Fibroblast of pulmonary artery (primary cell): ENCODE data around the gene ATP5PD.

ENCODE experiments used
- DNase-seq: peaks from one replicate; pipeline ENCODE4 v3.0.0-alpha.2; 2010; ENCODE audit warnings: low read depth
- H3K4me3 ChIP-seq: replicated peaks from 2 replicates; pipeline ENCODE4 v1.5.1; 2011; ENCODE audit warnings: low read depth, mild to moderate bottlenecking, control low read depth, low read length, moderate library complexity
- CTCF ChIP-seq: IDR thresholded peaks from 2 replicates; pipeline ENCODE4 v1.5.1; 2011; ENCODE audit warnings: mild to moderate bottlenecking, control low read depth, low read length, inconsistent platforms; ENCODE audit errors: missing control alignments

Gene ATP5PD

GRCh38 chr17:74998783-74999182 is 48.0 kb downstream of the ATP5PD start:
- no peak for TF ChIP-seq CTCF
- no peak for DNase-seq
- no peak overlapping the region for H3K4me3 ChIP-seq

DNA sequence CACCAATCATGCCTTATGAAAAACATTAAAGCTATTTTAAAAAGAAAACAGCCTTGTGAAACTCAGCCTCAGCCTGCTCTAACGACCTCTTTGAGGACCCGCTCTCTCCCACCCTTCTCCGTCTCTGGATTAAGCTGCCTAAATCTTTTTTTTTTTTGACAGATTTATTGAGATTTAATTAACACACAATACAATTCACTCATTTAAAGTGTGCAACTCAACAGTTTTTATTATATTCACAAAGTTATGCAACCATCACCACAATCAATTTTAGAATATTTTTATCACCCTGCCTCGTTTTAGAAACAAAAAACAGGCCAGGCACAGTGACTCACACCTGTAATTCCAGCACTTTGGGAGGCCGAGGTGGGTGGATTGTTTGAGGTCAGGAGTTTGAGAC is 50.9 kb downstream of the ATP5PD start:
- TF ChIP-seq CTCF = no peak
- H3K4me3 ChIP-seq = no peak overlapping the region
- DNase-seq = no peak

DNA sequence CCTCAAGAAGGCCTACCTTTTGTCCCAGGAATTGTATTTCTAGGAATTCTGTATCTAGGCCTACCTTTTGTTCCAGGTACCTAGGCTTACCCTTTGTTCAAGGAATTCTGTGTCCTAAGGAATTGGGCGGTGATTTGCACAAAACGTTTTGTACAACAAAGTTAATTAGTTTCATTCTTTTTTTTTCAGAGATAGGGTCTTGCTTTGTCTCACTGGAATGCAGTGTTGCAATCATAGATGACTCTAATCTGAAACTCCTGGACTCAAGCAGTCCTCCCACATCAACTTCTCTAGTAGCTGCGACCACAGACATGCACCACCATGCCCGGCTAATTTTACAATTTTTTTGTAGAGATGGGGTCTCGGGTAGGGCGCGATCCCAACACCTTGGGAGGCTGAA is 52.3 kb downstream of the ATP5PD start:
- TF ChIP-seq CTCF = no peak
- H3K4me3 ChIP-seq = no peak overlapping the region
- peak; percentile 81 for DNase-seq

- no peak for TF ChIP-seq CTCF
- no peak for DNase-seq
These were observed 54.5 kb downstream of the ATP5PD start for GRCh38 chr17:74992223-74992622.

GRCh38 chr17:74990581-74991105 is 56.1 kb downstream of the ATP5PD start:
- H3K4me3 ChIP-seq = no peak overlapping the region
- DNase-seq = no peak
- TF ChIP-seq CTCF = no peak

More at GRCh38 chr17:74992223-74992622, 54.5 kb downstream of the ATP5PD start:
- H3K4me3 ChIP-seq = no peak overlapping the region
